Jurkat, Clone E6-1 (cell line): Measurements from ENCODE around the gene SFXN3.
"Not testable (repeated sequence)": the region's sequence is repeated elsewhere in the genome, so short reads cannot be mapped to it uniquely, and the experiment has no call there.

Experiments used
- DNase-seq: peaks from one replicate; pipeline ENCODE4 v3.0.0-alpha.2; 2011; ENCODE audit warnings: low read depth, low spot score
- H3K4me3 ChIP-seq: 2 replicates; pipeline ENCODE4 v1.5.1; 2011; ENCODE audit warnings: mild to moderate bottlenecking, low read length, control low read depth, moderate library complexity

SFXN3 gene

DNA sequence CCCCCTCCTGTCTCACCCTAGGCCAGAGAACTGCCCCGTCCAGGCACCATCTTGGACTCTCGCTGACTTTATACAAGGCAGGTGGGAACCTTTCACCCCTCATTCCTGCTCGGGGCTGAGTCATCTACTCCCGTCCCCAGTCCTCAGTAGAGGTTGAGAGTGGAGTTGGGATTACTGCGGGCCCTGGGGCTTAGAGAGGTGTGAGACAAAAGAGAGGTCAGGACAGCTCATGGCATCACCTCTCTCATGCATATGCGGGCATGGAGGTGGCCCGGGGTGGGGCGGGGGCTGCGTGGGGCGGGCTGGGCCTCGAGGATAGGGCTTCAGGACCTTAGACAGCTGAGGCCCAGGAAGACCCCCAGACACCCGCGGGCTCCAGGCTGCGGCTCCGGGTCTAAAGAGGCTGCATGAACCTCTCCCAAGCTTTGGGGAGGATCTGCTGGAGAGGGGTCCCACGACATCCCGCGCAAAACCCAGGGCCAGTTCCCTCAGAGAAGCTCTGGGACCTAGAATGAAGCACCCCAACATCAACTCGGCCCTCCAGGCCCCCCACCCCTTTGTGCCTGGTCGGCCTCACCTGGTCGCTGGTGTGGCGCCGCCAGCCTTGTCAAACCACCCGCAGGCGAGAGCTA lies 422 bp upstream of the SFXN3 start:
- peak overlapping the region; percentile 85 for H3K4me3 ChIP-seq

DNA sequence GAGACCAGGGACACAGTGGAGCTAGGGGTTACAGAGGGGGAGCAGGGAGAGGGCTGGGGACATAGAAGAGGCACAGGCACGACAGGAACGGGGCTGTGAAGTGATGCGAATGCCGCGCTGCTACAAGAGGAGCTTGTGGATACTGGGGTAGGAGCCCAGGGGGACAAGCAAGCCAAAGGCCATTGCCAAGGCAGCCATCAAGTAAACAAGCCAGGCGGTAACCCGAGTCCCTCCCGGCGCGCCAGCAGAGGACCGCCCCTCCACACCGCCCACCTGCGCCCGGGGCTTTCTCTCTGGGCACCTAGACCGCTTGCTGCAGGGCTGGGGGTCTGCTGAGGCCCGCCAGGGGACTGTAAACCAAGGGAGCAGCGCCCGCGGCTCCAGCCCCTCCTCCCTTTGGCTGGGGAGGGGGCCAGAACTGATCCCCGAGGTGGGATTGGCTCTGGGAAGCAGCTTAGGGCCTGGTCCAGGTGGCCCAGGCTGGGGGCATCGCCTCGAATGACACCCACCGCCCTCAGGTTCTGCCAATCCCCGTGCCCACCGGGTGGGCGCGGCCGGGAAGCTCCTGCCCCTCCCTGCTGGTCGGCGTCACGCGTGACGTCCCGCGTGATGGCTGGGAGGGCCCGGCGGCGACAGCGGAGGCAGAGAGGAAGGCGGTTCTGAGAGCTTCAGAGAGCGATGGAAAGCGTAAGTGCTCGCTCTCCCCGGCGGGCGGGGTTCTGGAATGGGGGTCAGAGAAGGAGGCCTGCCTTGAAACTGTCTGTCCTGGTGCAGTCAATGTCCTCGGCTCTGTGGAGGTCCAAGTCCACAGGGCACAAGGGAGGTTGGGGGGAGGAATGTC lies 982 bp downstream of the SFXN3 start:
- DNase-seq = peak; percentile 51
- H3K4me3 ChIP-seq = peak overlapping the region; percentile 85

More for the DNA sequence above, 422 bp upstream of the SFXN3 start:
- no peak for DNase-seq

DNA sequence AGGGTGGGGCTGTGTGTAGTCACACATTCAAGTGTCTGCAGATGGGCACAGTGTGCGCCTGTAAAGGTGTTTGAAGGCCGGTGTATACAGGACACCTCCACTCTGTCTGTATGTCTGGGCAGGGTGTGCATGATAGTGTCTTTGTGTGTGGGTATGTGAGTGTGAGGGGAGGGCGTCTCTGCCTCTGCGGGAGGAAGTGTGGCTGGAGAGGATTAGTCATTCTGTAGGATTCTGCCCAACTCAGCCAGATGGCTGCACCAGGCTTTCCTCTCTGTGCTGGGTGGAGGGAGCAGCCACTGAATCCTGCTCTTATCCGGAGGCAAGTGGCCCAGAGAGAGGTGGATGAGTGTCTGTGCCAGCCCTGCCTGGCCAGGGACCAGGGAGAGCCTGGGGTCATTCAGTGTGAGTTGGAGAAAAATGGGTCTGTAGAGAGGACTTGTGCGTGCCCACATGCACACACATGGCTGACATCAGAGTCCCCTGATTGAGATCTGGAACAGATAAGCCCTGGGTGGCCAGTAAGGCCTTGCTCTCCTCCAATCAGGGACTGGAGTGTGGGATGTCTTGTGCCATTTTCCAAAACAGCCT lies 1.7 kb downstream of the SFXN3 start:
- peak overlapping the region; percentile 85 for H3K4me3 ChIP-seq

DNA sequence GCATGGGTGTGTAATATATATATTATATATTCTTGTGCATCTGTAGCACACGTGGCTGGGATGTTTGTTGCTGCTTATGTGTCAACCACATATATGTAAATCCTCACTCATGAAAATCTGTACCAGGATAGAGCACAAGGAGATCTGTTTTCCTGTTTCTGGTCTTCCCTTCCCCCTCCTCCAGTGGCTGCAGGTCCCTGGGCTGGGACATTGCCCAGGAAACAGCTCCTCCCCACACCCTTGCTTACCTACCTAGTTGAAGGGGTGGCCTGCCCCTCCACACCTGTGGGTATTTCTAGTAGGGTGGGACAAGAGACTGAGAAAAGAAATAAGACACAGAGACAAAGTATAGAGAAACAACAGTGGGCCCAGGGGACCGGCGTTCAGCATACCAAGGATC lies 2.2 kb downstream of the SFXN3 start:
- H3K4me3 ChIP-seq = no peak overlapping the region
- no peak for DNase-seq

More for the DNA sequence above, 1.7 kb downstream of the SFXN3 start:
- DNase-seq = peak; percentile 39

- not testable (repeated sequence) for DNase-seq, H3K4me3 ChIP-seq
These were observed 3.4 kb downstream of the SFXN3 start for GRCh38 chr10:101034404-101034803.

GRCh38 chr10:101035314-101035713 lies 4.3 kb downstream of the SFXN3 start:
- DNase-seq = no peak

GRCh38 chr10:101035916-101036702 lies 5.1 kb downstream of the SFXN3 start:
- no peak for DNase-seq
- no peak overlapping the region for H3K4me3 ChIP-seq

More at GRCh38 chr10:101035314-101035713, 4.3 kb downstream of the SFXN3 start:
- no peak overlapping the region for H3K4me3 ChIP-seq

DNA sequence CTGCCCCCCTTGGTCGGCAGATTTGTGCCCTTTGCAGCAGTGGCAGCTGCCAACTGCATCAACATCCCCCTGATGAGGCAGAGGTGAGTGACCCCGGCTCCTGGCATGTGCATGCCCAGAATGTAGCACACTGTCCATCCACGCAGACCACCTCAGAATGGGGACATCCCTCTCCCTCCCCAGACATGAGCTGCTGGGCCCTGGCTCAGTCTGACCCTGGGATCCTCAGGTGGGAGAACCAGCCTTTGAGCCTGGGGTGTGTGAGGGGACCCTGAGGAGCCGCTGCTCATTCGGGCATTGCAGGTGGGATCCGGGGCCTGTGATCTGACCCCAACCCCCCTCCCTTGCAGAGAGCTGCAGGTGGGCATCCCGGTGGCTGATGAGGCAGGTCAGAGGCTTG lies 5.7 kb downstream of the SFXN3 start:
- no peak overlapping the region for H3K4me3 ChIP-seq
- no peak for DNase-seq

DNA sequence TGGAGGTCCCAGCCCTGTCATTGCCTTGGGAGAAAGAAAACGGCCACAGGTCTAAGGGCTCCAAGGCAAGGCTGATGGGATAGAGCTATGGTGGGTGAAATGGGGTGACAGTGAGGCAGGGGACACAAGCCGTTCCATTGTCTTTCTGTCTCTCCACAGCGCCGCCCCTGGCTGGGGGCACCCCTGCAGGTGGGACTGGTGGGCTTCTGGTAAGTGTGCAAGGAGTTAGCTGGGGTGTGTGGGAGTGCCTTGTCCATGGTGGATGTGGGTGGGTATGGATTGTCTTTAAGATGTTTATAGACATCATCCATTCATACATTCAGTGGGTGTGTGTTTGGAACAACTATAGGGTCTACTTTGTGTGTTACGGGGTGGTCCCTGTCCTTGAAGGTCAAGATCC lies 7.5 kb downstream of the SFXN3 start:
- no peak for DNase-seq

GRCh38 chr10:101040061-101040460 lies 9.0 kb downstream of the SFXN3 start:
- no peak overlapping the region for H3K4me3 ChIP-seq
- DNase-seq = no peak

More for the DNA sequence above, 7.5 kb downstream of the SFXN3 start:
- H3K4me3 ChIP-seq = no peak overlapping the region

GRCh38 chr10:101040851-101041250 lies 9.8 kb downstream of the SFXN3 start:
- no peak for DNase-seq

GRCh38 chr10:101041252-101041761 lies 10.3 kb downstream of the SFXN3 start:
- peak; percentile 82 for DNase-seq
- H3K4me3 ChIP-seq = no peak overlapping the region

More at GRCh38 chr10:101040851-101041250, 9.8 kb downstream of the SFXN3 start:
- H3K4me3 ChIP-seq = no peak overlapping the region

GRCh38 chr10:101042118-101042517 lies 11.1 kb downstream of the SFXN3 start:
- no peak for DNase-seq
- H3K4me3 ChIP-seq = peak overlapping the region; percentile 73

DNA sequence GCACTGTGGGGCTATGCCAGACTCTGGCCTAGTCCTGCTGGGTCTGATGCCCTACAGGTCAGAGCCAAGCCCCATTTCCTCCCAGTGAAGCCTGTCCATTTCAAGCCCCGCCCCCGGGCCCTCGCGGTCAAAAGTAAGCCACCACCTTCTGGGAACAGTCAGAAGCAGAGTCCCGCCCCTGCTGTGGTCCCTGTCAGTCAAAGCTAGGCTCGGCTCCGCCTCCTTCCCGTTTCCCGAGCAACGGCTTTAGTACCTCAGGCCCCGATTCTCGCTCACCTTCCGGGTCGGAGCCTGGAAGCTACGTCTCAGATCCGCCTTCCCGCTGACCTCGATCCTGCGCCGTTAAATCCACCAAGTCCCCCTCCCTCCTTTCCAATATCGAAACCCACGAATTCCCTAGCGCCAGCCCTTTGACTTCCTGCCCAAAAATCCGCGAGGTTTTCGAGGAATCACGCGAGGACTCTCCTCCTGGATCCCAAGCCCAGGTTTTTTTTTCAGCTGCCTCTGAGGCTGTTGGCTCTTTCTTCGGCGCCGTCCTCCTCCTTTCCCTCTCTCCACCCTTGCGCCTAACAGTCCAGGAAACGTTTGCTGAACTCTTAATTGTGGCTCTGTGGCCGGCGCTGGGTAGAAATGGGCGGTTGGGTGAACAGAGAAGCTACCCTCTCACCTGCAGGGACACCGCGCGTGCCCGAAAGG lies 11.8 kb downstream of the SFXN3 start:
- DNase-seq = peak; percentile 87
- peak overlapping the region; percentile 73 for H3K4me3 ChIP-seq

DNA sequence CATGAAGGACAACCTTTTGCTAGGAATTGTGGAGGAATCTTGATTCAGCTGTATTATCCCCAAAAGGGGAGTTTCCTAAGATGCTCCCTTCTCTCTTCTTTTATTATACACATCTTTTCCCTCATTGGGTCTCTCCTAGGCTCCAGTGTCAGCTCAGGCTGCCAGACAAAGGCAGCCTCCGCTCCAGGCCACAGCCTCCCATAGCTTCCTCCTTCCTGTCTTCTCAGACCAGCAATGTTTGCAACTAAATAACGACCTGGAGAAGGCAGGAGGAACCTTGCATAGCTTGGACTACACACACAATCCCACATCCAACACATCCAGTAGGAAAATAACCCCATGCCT lies 12.3 kb downstream of the SFXN3 start:
- DNase-seq = no peak

DNA sequence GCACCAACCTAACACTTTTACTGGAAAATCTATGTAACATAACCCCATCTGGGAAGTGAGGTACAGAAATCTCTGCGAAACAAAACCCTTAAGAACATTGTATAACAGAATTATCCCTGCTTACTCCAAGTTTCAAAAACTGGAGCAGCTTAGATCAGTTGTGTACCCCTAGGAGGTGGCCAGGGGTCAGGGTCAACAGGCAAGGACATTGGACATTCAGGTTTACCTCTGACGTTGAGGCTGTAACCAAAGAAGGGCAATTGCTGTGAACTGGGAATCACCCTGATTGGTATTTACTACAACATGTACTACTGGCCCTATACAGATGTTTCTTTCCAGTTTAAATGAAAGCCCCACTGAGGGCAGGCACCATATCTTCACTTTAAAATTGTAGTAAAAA lies 13.1 kb downstream of the SFXN3 start:
- no peak for DNase-seq
- H3K4me3 ChIP-seq = no peak overlapping the region

More for the DNA sequence above, 12.3 kb downstream of the SFXN3 start:
- peak overlapping the region; percentile 73 for H3K4me3 ChIP-seq

DNA sequence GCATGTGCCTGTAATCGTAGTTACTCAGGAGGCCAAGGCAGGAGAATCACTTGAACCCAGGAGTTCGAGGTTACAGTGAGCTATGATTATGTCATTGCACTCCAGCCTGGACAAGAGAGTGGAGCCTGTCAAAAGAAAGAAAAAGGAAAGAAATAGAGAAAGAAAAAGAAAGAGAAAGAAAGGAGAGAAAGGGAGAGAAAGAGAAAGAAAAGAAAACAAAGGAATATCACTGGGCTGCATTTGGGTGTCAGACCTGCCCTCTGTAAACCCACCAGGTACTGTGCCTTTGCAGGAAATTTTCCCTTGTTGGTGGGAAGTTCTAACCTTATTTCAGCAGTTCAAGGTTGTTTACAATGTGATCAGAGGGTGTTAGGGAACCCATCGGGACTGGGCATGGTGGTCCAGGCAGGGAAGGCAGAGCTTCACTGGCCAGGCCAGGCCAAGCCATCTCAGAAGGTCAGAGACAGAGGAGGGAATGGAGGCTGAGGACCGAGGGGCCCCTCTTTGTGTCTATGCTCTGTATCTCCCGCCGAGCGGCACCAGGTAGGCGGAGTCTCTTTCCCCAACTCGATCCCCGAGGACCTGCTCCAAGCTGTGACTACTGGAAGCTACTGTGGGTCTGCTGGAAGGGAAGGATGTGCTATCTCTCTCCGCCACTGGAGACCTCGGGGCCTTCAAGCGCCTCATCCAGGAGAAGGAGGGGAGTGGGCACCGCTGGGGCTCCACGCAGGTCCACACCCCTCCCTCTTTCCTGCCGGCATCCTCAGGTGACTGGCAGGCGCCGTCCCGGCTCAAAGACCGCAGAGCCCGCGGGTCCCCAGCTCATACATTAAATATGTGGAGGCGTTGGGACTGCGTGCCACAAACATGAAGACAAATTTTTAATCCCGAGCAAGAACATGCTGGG lies 15.6 kb downstream of the SFXN3 start:
- no peak for DNase-seq
- no peak overlapping the region for H3K4me3 ChIP-seq

- H3K4me3 ChIP-seq = no peak overlapping the region
- no peak for DNase-seq
These were observed 16.2 kb downstream of the SFXN3 start for GRCh38 chr10:101047268-101047667.
